ENCODE results near the gene ZNF165.

GRCh38 chr6:28118217-28118616, 37.8 kb downstream of the ZNF165 start:
- TF ChIP-seq SUZ12 (IDR thresholded peaks at IDR 0.05) (no peak), ELF4 (IDR thresholded peaks at IDR 0.05) (no peak), ARNT (IDR thresholded peaks at IDR 0.05) (no peak), FOXM1 (IDR thresholded peaks at IDR 0.05; ENCODE audit: borderline replicate concordance) (no peak), NFRKB (IDR thresholded peaks at IDR 0.05) (no peak), LEF1 (IDR thresholded peaks at IDR 0.05; ENCODE audit: borderline replicate concordance) (no peak), FOXK2 (IDR thresholded peaks at IDR 0.05) (no peak), L3MBTL2 (conservative IDR thresholded peaks at IDR 0.05) (no peak), SP1 (IDR thresholded peaks at IDR 0.05) (no peak), ZNF384 (IDR thresholded peaks at IDR 0.05) (no peak), HDGF (IDR thresholded peaks at IDR 0.05; ENCODE audit: borderline replicate concordance) (no peak), BHLHE40 (IDR thresholded peaks at IDR 0.05; ENCODE audit: borderline replicate concordance) (no peak), FOXA1 (IDR thresholded peaks at IDR 0.05) (no peak)
- TF ChIP-seq, protein P1, sequence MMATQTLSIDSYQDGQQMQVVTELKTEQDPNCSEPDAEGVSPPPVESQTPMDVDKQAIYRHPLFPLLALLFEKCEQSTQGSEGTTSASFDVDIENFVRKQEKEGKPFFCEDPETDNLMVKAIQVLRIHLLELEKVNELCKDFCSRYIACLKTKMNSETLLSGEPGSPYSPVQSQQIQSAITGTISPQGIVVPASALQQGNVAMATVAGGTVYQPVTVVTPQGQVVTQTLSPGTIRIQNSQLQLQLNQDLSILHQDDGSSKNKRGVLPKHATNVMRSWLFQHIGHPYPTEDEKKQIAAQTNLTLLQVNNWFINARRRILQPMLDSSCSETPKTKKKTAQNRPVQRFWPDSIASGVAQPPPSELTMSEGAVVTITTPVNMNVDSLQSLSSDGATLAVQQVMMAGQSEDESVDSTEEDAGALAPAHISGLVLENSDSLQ (IDR thresholded peaks at IDR 0.05), result no peak
